22Rv1 (cell line): ENCODE measurements around the gene CBY2.

ENCODE experiments used
- ZFX ChIP-seq: fragments of 450-650 bp; IDR thresholded peaks from 2 replicates; pipeline ENCODE4 v1.6.1; 2017; ENCODE audit warnings: antibody characterized with exemption, borderline replicate concordance
- TF ChIP-seq, protein P1 (sequence below): fragments of 450-650 bp; IDR thresholded peaks from 2 replicates; pipeline ENCODE4 v1.5.1; 2017; ENCODE audit warnings: mild to moderate bottlenecking

- TF ChIP-seq, protein P1, sequence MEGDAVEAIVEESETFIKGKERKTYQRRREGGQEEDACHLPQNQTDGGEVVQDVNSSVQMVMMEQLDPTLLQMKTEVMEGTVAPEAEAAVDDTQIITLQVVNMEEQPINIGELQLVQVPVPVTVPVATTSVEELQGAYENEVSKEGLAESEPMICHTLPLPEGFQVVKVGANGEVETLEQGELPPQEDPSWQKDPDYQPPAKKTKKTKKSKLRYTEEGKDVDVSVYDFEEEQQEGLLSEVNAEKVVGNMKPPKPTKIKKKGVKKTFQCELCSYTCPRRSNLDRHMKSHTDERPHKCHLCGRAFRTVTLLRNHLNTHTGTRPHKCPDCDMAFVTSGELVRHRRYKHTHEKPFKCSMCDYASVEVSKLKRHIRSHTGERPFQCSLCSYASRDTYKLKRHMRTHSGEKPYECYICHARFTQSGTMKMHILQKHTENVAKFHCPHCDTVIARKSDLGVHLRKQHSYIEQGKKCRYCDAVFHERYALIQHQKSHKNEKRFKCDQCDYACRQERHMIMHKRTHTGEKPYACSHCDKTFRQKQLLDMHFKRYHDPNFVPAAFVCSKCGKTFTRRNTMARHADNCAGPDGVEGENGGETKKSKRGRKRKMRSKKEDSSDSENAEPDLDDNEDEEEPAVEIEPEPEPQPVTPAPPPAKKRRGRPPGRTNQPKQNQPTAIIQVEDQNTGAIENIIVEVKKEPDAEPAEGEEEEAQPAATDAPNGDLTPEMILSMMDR, result no peak
- no peak for TF ChIP-seq ZFX
Measured at GRCh38 chr13:45691251-45691650, 10.9 kb upstream of the CBY2 start.
